ENCODE data around the gene TBC1D12. TPM values are rescaled to one million over a fixed set of nuclear protein-coding genes. Genes with fewer than 3 reads are reported as not detected.

TBC1D12 gene
- polyA plus RNA-seq, 1 donor from 2014 or later: 27.9 TPM

DNA sequence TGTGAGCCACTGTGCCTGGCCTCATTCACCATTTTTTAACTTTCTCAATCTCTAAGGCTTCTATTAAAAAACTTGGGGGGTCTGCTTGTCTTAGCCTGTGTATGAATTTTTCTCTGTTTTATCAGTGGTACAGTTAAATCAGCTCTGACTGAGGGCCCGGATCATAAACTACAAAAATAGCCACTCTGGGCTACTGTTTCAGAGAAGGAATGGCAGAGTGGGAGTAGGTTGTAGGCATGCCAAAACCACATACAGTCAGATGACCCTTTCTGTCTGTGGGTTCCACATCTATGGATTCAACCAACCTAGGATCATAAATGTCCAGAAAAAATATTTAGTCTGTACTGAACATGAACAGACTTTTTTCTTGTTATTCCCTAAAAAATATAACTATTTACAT is 21.3 kb downstream of the TBC1D12 start:
- no peaks in the 10 kb centered on the region for H3K27me3 ChIP-seq (ENCODE audit: insufficient read depth, low read depth, low read length)
- no peak overlapping the region for H3K4me2 ChIP-seq (ENCODE audit: low read length)
- peaks cover 5% of the 10 kb centered on the region for H3K9me3 ChIP-seq (ENCODE audit: low read length)
- H3K36me3 ChIP-seq (ENCODE audit: insufficient read depth, low read length): no peaks in the 10 kb centered on the region
- no peaks in the 10 kb centered on the region for H3K9me2 ChIP-seq (ENCODE audit: insufficient read depth, low read length)
- TF ChIP-seq MXI1 (conservative IDR thresholded peaks at IDR 0.05; ENCODE audit: poor library complexity, severe bottlenecking) (no peak), POLR2AphosphoS5 (IDR thresholded peaks at IDR 0.05) (no peak), TAF1 (IDR thresholded peaks at IDR 0.05; ENCODE audit: low read depth) (no peak), SMC3 (conservative IDR thresholded peaks at IDR 0.05; ENCODE audit: poor library complexity) (no peak), EZH2 (IDR thresholded peaks at IDR 0.05; ENCODE audit: borderline replicate concordance, insufficient read depth, low read length, poor library complexity, severe bottlenecking) (no peak), EP300 (conservative IDR thresholded peaks at IDR 0.05; ENCODE audit: poor library complexity, severe bottlenecking) (no peak), RAD21 (conservative IDR thresholded peaks at IDR 0.05) (no peak)
- TF ChIP-seq, protein P1, sequence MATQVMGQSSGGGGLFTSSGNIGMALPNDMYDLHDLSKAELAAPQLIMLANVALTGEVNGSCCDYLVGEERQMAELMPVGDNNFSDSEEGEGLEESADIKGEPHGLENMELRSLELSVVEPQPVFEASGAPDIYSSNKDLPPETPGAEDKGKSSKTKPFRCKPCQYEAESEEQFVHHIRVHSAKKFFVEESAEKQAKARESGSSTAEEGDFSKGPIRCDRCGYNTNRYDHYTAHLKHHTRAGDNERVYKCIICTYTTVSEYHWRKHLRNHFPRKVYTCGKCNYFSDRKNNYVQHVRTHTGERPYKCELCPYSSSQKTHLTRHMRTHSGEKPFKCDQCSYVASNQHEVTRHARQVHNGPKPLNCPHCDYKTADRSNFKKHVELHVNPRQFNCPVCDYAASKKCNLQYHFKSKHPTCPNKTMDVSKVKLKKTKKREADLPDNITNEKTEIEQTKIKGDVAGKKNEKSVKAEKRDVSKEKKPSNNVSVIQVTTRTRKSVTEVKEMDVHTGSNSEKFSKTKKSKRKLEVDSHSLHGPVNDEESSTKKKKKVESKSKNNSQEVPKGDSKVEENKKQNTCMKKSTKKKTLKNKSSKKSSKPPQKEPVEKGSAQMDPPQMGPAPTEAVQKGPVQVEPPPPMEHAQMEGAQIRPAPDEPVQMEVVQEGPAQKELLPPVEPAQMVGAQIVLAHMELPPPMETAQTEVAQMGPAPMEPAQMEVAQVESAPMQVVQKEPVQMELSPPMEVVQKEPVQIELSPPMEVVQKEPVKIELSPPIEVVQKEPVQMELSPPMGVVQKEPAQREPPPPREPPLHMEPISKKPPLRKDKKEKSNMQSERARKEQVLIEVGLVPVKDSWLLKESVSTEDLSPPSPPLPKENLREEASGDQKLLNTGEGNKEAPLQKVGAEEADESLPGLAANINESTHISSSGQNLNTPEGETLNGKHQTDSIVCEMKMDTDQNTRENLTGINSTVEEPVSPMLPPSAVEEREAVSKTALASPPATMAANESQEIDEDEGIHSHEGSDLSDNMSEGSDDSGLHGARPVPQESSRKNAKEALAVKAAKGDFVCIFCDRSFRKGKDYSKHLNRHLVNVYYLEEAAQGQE (IDR thresholded peaks at IDR 0.05; ENCODE audit: borderline replicate concordance): no peak
- TF ChIP-seq, protein P2, sequence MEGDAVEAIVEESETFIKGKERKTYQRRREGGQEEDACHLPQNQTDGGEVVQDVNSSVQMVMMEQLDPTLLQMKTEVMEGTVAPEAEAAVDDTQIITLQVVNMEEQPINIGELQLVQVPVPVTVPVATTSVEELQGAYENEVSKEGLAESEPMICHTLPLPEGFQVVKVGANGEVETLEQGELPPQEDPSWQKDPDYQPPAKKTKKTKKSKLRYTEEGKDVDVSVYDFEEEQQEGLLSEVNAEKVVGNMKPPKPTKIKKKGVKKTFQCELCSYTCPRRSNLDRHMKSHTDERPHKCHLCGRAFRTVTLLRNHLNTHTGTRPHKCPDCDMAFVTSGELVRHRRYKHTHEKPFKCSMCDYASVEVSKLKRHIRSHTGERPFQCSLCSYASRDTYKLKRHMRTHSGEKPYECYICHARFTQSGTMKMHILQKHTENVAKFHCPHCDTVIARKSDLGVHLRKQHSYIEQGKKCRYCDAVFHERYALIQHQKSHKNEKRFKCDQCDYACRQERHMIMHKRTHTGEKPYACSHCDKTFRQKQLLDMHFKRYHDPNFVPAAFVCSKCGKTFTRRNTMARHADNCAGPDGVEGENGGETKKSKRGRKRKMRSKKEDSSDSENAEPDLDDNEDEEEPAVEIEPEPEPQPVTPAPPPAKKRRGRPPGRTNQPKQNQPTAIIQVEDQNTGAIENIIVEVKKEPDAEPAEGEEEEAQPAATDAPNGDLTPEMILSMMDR (IDR thresholded peaks at IDR 0.05; ENCODE audit: poor library complexity, severe bottlenecking): no peak
- H3F3A ChIP-seq (ENCODE audit: insufficient read depth, low read length, poor library complexity, severe bottlenecking): no peaks in the 10 kb centered on the region
- no peak overlapping the region for H2AFZ ChIP-seq (ENCODE audit: low read depth, low read length)
- H3K4me3 ChIP-seq (ENCODE audit: low read length): no peak overlapping the region
- H3K9ac ChIP-seq (ENCODE audit: low read length): no peak overlapping the region
- H3K27ac ChIP-seq (ENCODE audit: low read length): no peak overlapping the region
- peaks cover 13% of the 10 kb centered on the region for H3K79me2 ChIP-seq (replicated peaks; ENCODE audit: insufficient read depth, low read length)
- H4K20me1 ChIP-seq (ENCODE audit: insufficient read depth): no peaks in the 10 kb centered on the region

DNA sequence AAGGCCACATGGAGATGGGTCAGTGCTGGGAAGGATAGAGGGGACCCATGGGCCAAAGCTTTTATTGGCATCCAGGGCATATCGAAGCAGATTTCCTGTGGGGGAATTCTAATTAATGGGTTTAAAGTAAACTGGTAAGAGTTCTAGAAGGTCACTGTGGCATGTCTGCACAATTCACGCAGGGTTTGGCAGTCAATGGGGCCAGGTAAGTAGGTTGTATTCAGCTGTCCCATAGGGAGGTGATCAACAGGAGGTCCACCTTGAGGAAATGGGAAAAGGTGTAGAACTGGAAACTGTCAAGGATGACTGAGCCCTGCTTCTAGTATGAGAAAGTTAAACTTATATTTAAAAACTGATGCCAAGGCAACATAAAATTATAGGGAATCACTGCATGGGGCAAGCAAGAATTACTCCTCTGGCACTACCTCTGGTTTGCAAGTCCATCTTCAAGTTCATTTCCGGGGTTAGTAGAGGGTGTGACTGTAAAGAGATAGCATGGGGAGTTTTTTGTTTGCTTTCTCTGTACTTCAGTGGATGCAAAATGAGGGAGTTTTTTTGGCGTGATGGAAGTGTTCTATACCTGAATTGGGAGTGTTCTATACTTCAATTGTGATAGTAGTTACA is 22.5 kb downstream of the TBC1D12 start:
- Histone ChIP-seq H3K36me3 (ENCODE audit: insufficient read depth, low read length) (no peaks in the 10 kb centered on the region), H3K27me3 (ENCODE audit: insufficient read depth, low read depth, low read length) (no peaks in the 10 kb centered on the region), H3K27ac (ENCODE audit: low read length) (no peak overlapping the region), H3K9me2 (ENCODE audit: insufficient read depth, low read length) (no peaks in the 10 kb centered on the region), H3K9ac (ENCODE audit: low read length) (no peak overlapping the region), H3K4me3 (ENCODE audit: low read length) (no peak overlapping the region), H3K4me2 (ENCODE audit: low read length) (no peak overlapping the region), H2AFZ (ENCODE audit: low read depth, low read length) (no peak overlapping the region), H3K9me3 (ENCODE audit: low read length) (peaks cover 5% of the 10 kb centered on the region), H4K20me1 (ENCODE audit: insufficient read depth) (no peaks in the 10 kb centered on the region), H3F3A (ENCODE audit: insufficient read depth, low read length, poor library complexity, severe bottlenecking) (no peaks in the 10 kb centered on the region), H3K79me2 (replicated peaks; ENCODE audit: insufficient read depth, low read length) (peaks cover 13% of the 10 kb centered on the region)
- TF ChIP-seq EP300 (conservative IDR thresholded peaks at IDR 0.05; ENCODE audit: poor library complexity, severe bottlenecking): no peak
- TF ChIP-seq POLR2AphosphoS5 (IDR thresholded peaks at IDR 0.05): no peak
- TF ChIP-seq, protein P2 (IDR thresholded peaks at IDR 0.05; ENCODE audit: poor library complexity, severe bottlenecking): no peak
- no peak for TF ChIP-seq RAD21 (conservative IDR thresholded peaks at IDR 0.05)
- no peak for TF ChIP-seq EZH2 (IDR thresholded peaks at IDR 0.05; ENCODE audit: borderline replicate concordance, insufficient read depth, low read length, poor library complexity, severe bottlenecking)
- TF ChIP-seq MXI1 (conservative IDR thresholded peaks at IDR 0.05; ENCODE audit: poor library complexity, severe bottlenecking): no peak
- TF ChIP-seq TAF1 (IDR thresholded peaks at IDR 0.05; ENCODE audit: low read depth): no peak
- TF ChIP-seq SMC3 (conservative IDR thresholded peaks at IDR 0.05; ENCODE audit: poor library complexity): no peak
- TF ChIP-seq, protein P1 (IDR thresholded peaks at IDR 0.05; ENCODE audit: borderline replicate concordance): no peak
